HEK293 (cell line): Measurements from ENCODE around the gene LPP.

Experiments used
- KLF10 ChIP-seq: fragments of 450-650 bp; IDR thresholded peaks from 2 replicates; pipeline ENCODE4 v1.5.1; 2018; ENCODE audit warnings: missing biosample characterization, mild to moderate bottlenecking, missing genetic modification characterization
- ZBTB20 ChIP-seq: fragments of 450-650 bp; formaldehyde crosslinking; IDR thresholded peaks from 2 replicates; pipeline ENCODE4 v1.5.1; 2016; ENCODE audit warnings: missing biosample characterization, missing genetic modification characterization
- ZBTB8A ChIP-seq: fragments of 450-650 bp; formaldehyde crosslinking; IDR thresholded peaks from 2 replicates; pipeline ENCODE4 v1.5.1; 2016; ENCODE audit warnings: missing biosample characterization, missing genetic modification characterization
- ZFHX2 ChIP-seq: fragments of 450-650 bp; formaldehyde crosslinking; conservative IDR thresholded peaks from 2 replicates; pipeline ENCODE4 v1.5.1; 2016; ENCODE audit warnings: missing biosample characterization, missing genetic modification characterization
- ZNF2 ChIP-seq: fragments of 450-650 bp; formaldehyde crosslinking; IDR thresholded peaks from 2 replicates; pipeline ENCODE4 v1.5.1; 2016; ENCODE audit warnings: missing biosample characterization, missing genetic modification characterization
- ZNF221 ChIP-seq: fragments of 450-650 bp; formaldehyde crosslinking; IDR thresholded peaks from 2 replicates; pipeline ENCODE4 v1.5.1; 2017; ENCODE audit warnings: missing biosample characterization, missing genetic modification characterization, borderline replicate concordance
- ZNF48 ChIP-seq: fragments of 450-650 bp; formaldehyde crosslinking; IDR thresholded peaks from 2 replicates; pipeline ENCODE4 v1.5.1; 2016; ENCODE audit warnings: missing biosample characterization, missing genetic modification characterization
- ZNF558 ChIP-seq: fragments of 450-650 bp; formaldehyde crosslinking; IDR thresholded peaks from 2 replicates; pipeline ENCODE4 v1.5.1; 2016; ENCODE audit warnings: missing biosample characterization, missing genetic modification characterization
- ZNF747 ChIP-seq: fragments of 450-650 bp; formaldehyde crosslinking; IDR thresholded peaks from 2 replicates; pipeline ENCODE4 v1.5.1; 2016; ENCODE audit warnings: missing biosample characterization, missing genetic modification characterization
- ZNF843 ChIP-seq: fragments of 450-650 bp; formaldehyde crosslinking; IDR thresholded peaks from 2 replicates; pipeline ENCODE4 v1.5.1; 2016; ENCODE audit warnings: missing biosample characterization, missing genetic modification characterization
- TF ChIP-seq, protein P1 (sequence below): fragments of 450-650 bp; formaldehyde crosslinking; IDR thresholded peaks from 2 replicates; pipeline ENCODE4 v1.5.1; 2016; ENCODE audit warnings: missing biosample characterization, missing genetic modification characterization
- TF ChIP-seq, protein P2 (sequence below): IDR thresholded peaks from 2 replicates; pipeline ENCODE4 v1.6.1; 2011; ENCODE audit warnings: mild to moderate bottlenecking, low read depth, low read length, borderline replicate concordance

GRCh38 chr3:188446766-188447165 is 292.8 kb downstream of the LPP start:
- TF ChIP-seq, protein P1, sequence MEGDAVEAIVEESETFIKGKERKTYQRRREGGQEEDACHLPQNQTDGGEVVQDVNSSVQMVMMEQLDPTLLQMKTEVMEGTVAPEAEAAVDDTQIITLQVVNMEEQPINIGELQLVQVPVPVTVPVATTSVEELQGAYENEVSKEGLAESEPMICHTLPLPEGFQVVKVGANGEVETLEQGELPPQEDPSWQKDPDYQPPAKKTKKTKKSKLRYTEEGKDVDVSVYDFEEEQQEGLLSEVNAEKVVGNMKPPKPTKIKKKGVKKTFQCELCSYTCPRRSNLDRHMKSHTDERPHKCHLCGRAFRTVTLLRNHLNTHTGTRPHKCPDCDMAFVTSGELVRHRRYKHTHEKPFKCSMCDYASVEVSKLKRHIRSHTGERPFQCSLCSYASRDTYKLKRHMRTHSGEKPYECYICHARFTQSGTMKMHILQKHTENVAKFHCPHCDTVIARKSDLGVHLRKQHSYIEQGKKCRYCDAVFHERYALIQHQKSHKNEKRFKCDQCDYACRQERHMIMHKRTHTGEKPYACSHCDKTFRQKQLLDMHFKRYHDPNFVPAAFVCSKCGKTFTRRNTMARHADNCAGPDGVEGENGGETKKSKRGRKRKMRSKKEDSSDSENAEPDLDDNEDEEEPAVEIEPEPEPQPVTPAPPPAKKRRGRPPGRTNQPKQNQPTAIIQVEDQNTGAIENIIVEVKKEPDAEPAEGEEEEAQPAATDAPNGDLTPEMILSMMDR (tag by site-specific recombination): no peak
- TF ChIP-seq ZFHX2: no peak
- TF ChIP-seq ZNF2: no peak
- TF ChIP-seq ZBTB20 (tag by site-specific recombination): no peak
- TF ChIP-seq, protein P2, sequence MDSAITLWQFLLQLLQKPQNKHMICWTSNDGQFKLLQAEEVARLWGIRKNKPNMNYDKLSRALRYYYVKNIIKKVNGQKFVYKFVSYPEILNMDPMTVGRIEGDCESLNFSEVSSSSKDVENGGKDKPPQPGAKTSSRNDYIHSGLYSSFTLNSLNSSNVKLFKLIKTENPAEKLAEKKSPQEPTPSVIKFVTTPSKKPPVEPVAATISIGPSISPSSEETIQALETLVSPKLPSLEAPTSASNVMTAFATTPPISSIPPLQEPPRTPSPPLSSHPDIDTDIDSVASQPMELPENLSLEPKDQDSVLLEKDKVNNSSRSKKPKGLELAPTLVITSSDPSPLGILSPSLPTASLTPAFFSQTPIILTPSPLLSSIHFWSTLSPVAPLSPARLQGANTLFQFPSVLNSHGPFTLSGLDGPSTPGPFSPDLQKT: no peak
- TF ChIP-seq KLF10 (tag by site-specific recombination): no peak
- TF ChIP-seq ZNF558: no peak
- no peak for TF ChIP-seq ZNF221 (tag by site-specific recombination)
- TF ChIP-seq ZBTB8A (tag by site-specific recombination): no peak
- no peak for TF ChIP-seq ZNF843 (tag by site-specific recombination)
- no peak for TF ChIP-seq ZNF747 (tag by site-specific recombination)
- TF ChIP-seq ZNF48 (tag by site-specific recombination): no peak
